Glomerular visceral epithelial cell (primary cell): Measurements from ENCODE around the gene RPL15.
"Not testable (repeated sequence)": the region's sequence is repeated elsewhere in the genome, so short reads cannot be mapped to it uniquely, and the experiment has no call there.

ENCODE experiments used
- DNase-seq: peaks from one replicate; pipeline ENCODE4 v3.0.0-alpha.2; 2016; ENCODE audit errors: extremely low spot score

The RPL15 gene

GRCh38 chr3:23889386-23889785 is 27.5 kb upstream of the RPL15 start:
- no peak for DNase-seq

GRCh38 chr3:23889950-23890349 is 27.0 kb upstream of the RPL15 start:
- no peak for DNase-seq

- no peak for DNase-seq
Measured at GRCh38 chr3:23894254-23895061, 22.5 kb upstream of the RPL15 start.

GRCh38 chr3:23895181-23895580 is 21.8 kb upstream of the RPL15 start:
- no peak for DNase-seq

GRCh38 chr3:23900744-23901143 is 16.2 kb upstream of the RPL15 start:
- DNase-seq = no peak

- no peak for DNase-seq
Measured at GRCh38 chr3:23904545-23904944, 12.4 kb upstream of the RPL15 start.

- no peak for DNase-seq
Measured at GRCh38 chr3:23909341-23909740, 7.6 kb upstream of the RPL15 start.

GRCh38 chr3:23911397-23911796 is 5.5 kb upstream of the RPL15 start:
- no peak for DNase-seq

- not testable (repeated sequence) for DNase-seq
Measured at GRCh38 chr3:23912335-23912734, 4.6 kb upstream of the RPL15 start.

- DNase-seq = no peak
Measured at GRCh38 chr3:23913182-23913581, 3.8 kb upstream of the RPL15 start.

GRCh38 chr3:23913873-23914743 is 2.8 kb upstream of the RPL15 start:
- DNase-seq = no peak

- peak; percentile 29 for DNase-seq
Measured at GRCh38 chr3:23915537-23916108, 1.3 kb upstream of the RPL15 start.

- DNase-seq = no peak
Measured at GRCh38 chr3:23916152-23916885, 613 bp upstream of the RPL15 start.

- DNase-seq = peak; percentile 54
Measured at GRCh38 chr3:23917679-23918303, 859 bp downstream of the RPL15 start.

- DNase-seq = not testable (repeated sequence)
Measured at GRCh38 chr3:23918331-23918730, 1.4 kb downstream of the RPL15 start.

GRCh38 chr3:23919628-23920027 is 2.7 kb downstream of the RPL15 start:
- no peak for DNase-seq

- DNase-seq = no peak
Measured at GRCh38 chr3:23920151-23920655, 3.3 kb downstream of the RPL15 start.

- peak; percentile 13 for DNase-seq
Measured at GRCh38 chr3:23921052-23921511, 4.2 kb downstream of the RPL15 start.

GRCh38 chr3:23923786-23924185 is 6.9 kb downstream of the RPL15 start:
- DNase-seq = peak; percentile 73

- no peak for DNase-seq
Measured at GRCh38 chr3:23926246-23926645, 9.3 kb downstream of the RPL15 start.

- no peak for DNase-seq
Measured at GRCh38 chr3:23926736-23927135, 9.8 kb downstream of the RPL15 start.
